ENCODE data around the gene TPST2. TPM values are rescaled to one million over a fixed set of nuclear protein-coding genes. Genes with fewer than 3 reads are reported as not detected.
"Not testable (repeated sequence)": the region's sequence is repeated elsewhere in the genome, so short reads cannot be mapped to it uniquely, and the experiment has no call there.

Gene TPST2
- total RNA-seq, 1 donor from 2014 or later = 29.1 TPM

DNA sequence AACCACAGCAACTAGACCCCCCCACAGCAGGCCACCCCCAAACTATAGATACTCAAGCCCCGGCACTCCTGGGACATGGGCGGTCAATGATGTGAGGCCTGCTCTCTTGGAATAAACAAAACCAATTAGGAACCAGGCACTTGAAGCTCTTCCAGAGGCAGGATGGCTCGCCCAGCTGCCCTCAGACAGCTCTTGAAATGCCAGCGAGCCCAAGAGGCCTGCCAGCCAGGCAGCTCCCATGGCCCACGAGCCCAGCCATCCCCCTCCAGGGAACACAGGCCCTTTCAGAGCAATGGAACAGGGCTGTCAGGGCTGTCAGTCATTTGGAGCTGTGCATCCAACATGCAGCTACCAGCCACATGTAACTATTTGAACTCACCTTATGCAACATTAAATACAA is 43.6 kb downstream of the TPST2 start:
- intact Hi-C loops (cut with DNase I) = no loop called here
- DNase-seq (ENCODE audit: missing footprints) (peak; percentile 85), ATAC-seq (peak; percentile 86)

DNA sequence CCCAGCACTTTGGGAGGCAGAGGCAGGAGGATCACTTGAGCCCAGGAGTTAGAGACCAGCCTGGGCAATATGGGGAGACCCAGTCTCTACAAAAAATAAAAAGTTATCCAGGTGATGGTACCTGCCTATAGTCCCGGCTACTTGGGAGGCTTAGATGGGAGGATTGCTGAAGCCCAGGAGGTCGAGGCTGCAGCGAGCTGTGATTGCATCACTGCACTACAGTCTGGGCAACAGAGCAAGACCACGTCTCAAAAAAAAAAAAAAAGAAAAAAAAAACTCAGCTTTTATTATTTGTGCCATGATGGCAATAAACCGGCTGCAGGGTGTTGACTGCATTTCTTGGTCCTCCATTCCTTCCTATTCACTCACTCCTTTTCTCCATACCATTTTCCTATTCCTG is 44.1 kb downstream of the TPST2 start:
- intact Hi-C loops (cut with DNase I) = loop anchor here (2.0 kb wide), 1 partner anchor 17 kb away; no protein-coding TSS in a partner anchor
- ATAC-seq = no peak
- no peak for DNase-seq (ENCODE audit: missing footprints)

DNA sequence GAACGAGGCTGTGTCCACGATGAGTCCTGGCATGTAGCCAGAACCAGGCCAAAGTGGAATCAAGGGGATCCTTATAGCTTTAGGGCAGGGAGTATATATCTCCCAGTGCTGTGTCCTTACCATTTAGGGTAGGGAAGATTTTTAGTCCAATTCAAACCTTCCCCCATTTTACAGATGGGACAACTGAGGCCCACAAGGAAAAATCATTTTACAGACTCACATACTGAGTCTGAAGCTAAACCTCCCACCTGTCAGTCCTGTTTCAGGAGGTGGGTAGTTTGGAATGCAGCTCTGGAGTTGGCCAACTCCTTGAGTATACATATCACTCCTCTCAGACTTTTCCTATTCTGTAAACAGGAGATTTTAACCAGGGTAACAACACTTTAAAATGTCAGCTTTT is 44.5 kb downstream of the TPST2 start:
- no peak for DNase-seq (ENCODE audit: missing footprints)
- intact Hi-C loops (cut with DNase I) = loop anchor here (2.0 kb wide), 1 partner anchor 17 kb away; no protein-coding TSS in a partner anchor
- ATAC-seq = no peak

DNA sequence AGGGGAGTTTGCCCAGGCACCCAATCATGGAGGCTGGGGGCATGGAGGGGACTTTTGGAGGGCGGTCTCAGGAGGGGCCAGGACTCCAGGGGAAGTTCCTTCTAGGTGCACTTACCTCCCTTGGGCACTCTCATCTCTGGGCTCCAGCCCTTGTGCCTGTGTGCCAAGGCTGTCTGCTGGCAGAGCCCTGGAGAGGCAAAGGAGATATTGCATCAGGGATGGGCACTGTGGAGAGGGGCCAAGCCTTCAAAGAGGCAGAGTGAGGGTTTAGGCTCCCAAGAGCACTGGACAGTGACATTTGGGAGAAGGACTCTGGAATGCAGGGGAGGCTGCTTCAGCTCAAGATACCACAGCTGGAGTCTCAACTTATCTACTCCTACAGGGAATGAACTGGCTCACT is 45.4 kb downstream of the TPST2 start:
- ATAC-seq (no peak), DNase-seq (ENCODE audit: missing footprints) (no peak)
- intact Hi-C loops (cut with DNase I) = loop anchor here (2.0 kb wide), 1 partner anchor 16 kb away; no protein-coding TSS in a partner anchor

DNA sequence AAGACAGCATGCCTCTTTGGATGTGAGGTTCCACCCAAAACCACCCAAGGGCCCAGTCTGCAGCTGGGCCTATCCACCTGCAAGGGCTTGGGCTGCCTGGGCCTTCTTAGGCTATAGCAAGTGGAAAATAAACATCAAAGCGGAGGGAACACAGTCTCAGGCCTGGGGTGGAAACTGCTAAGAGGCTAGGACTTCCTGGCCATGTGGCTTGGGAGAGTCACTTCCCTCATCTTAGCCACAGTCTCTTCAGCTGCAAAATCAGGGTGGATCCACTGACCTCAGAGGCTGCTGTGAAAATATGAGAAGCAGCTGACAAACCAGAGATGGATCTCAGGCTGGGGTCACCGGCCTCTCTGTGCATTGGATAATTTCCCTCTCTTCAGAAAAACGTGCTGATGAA is 47.1 kb downstream of the TPST2 start:
- no peak for DNase-seq (ENCODE audit: missing footprints)
- intact Hi-C loops (cut with DNase I) = no loop called here
- ATAC-seq = no peak

DNA sequence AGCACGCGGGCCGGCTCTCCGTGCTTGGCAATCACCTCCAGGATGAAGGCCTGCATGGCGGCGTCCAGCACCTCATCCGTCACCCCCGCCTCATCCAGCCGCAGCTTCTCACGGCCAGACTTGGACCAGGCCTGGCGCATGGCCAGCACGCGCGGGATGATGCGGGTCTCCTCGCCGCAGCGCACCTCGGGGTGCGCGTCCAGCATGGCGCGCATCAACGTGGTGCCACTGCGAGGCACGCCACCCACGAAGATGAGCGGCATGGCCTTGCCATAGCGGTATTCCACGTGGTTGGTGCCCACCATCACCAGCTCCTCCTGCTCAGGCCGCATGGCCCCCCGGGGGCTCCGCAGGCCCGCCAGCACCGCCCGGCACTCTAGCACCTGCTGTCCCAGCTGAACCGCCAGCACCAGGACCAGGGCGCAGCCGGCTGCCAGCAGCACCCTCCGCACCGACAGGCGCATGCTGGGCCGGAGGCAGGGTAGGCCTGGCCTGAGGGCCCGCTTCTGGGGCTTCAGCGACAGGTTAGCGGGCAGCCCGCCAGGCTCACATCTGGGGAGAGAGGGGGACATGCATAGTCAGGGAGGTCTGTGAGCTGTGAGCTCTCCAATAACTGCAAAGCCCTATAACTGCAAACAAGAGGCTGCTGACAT is 48.6 kb downstream of the TPST2 start:
- ATAC-seq (no peak), DNase-seq (ENCODE audit: missing footprints) (no peak)
- intact Hi-C loops (cut with DNase I) = no loop called here

DNA sequence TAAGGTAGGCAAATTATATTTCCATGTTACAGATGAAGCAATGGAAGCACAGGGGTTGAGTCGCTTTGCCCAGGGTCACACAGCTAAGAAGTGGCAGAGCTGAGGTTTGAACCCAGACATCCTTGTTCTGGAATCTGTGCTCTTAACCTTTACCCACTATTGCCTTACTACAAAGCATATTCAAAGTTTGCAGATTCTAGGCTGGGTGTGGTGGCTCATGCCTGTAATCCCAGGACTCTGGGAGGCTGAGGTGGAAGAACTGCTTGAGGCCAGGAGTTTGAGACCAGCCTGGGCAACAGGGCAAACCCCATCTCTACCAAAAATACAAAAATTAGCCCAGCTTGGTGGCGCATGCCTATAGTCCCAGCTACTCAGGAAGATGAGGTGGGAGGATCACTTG is 49.8 kb downstream of the TPST2 start:
- intact Hi-C loops (cut with DNase I) = no loop called here
- no peak for ATAC-seq

DNA sequence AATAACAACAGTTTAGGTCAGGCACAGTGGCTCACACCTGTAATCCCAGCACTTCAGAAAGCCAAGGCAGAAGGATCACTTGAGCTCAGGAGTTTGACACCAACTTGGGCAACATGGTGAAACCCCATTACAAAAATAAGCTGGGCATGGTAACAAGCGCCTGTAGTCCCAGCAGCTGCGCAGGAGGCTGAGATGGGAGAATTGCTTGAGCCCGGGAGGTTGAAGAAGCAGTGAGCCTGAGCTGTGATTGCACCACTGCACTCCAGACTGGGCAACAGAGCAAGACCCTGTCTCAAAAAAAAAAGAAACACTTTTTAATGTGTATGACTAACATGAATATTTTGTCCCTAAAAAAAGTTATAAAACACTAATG is 53.2 kb downstream of the TPST2 start:
- ATAC-seq (no peak), DNase-seq (ENCODE audit: missing footprints) (no peak)
- intact Hi-C loops (cut with DNase I) = no loop called here

More for the DNA sequence above, 49.8 kb downstream of the TPST2 start:
- no peak for DNase-seq (ENCODE audit: missing footprints)

DNA sequence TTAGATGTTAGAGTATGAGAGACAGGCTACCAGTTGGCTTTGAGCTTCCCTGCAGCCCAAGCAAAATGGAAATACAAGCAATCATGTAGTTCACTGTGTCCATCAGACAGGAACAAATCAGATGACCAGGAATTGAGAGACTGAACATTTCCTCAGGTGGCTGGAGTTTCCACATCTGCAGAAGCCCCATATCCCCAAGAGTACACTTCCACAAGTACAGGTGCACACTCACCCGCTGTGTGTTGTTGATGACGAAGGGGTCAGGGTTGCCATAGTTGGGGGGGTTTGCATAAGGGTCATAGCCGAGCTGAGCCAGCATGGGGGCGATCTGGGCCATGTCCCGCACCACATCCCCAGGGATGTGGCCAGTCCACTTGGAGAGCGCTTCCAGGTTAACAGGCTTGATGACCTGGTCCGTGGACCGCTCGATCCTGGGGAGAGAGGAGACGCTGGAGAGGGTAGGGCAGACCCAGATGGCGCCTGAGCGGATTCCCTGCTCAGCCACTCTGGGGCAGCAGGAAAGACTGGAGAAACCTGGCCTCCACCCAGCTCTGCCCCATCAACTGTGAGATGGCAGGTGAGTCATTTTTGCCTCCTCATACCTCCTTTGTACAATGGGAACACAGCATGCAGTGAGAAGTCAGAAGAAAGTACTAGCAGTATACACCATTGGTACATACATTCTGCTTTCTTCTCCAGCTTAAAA is 53.7 kb downstream of the TPST2 start:
- DNase-seq (ENCODE audit: missing footprints) = no peak
- intact Hi-C loops (cut with DNase I) = no loop called here
- no peak for ATAC-seq

DNA sequence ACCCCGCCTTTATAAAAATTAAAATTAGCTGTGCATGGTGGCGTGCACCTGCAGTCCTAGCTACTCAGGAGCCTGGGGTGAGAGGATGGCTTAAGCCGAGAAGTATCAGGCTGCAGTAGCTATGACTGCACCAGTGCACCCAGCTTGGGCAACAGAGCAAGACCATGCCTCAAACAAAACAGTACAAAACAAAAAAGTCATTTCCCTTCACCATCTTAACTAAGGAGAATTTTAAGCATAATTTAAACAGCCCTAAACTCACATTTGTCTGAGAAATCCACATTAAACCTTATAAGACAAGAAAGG is 54.4 kb downstream of the TPST2 start:
- DNase-seq (ENCODE audit: missing footprints) (no peak), ATAC-seq (no peak)
- intact Hi-C loops (cut with DNase I) = no loop called here

DNA sequence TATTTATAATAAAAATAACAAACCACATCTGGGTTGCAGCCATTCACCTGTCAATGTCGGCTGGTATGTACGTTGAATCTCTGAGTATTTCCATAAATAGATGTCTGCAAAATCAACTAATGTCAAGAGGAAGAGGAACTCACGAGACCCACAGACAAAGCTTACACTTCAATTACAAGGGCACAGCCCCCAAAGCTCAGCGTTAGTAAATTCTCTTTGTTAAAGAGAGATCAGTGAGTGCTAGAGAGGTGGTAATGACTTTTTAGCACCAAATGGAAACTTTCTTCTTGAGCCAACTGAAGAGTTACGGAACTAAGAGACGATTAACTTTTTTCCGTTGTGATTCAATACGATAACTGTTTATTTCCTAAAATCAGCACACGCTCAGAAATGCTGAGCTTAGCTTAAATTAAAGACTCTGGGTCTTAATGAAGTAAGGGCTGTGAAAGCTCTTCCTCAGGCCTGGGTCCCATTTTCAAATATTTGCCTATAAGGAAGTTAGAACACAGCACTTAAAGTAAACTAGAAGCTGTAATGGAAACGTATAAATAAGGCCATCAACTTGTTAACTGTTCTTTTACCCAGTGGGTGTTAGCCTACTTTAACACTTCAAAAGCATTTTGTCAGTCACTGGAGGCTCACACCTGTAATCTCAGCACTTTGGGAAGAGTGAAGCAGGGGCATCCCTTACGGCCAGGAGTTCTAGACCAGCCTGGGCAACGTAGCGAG is 54.9 kb downstream of the TPST2 start:
- DNase-seq (ENCODE audit: missing footprints) = no peak
- no peak for ATAC-seq
- intact Hi-C loops (cut with DNase I) = no loop called here

DNA sequence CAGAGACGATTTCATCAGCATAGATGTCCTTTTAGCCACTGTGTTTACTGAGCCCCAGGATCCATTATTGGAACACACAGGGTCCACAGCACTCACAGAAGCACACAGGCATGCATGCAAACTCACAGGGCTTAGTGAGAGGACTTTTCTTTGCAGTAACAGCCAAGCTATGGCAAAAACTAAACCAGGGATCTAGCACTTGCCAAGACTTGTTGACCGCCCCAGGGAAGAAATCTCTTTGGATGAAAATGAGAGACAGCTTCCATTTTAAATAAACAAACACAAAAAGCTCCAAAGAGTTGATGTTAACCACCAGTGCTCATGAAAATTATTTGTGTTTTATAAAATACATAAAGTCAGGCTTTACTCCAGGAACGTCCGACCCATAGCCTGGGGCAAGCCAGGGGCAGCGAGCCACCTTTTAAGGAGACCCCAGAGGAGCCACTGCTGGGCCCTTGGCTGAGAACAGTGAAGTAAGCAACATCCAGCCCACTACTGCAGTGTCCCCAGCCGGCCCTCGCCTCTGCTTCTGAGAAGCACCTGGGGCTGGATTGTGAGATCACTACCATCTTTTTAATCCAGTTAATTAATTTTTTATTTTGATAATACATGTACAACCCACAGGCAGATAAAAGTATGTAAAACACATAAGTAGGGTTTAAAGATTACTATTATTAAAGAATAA is 55.6 kb downstream of the TPST2 start:
- ATAC-seq (no peak), DNase-seq (ENCODE audit: missing footprints) (no peak)
- intact Hi-C loops (cut with DNase I) = no loop called here

DNA sequence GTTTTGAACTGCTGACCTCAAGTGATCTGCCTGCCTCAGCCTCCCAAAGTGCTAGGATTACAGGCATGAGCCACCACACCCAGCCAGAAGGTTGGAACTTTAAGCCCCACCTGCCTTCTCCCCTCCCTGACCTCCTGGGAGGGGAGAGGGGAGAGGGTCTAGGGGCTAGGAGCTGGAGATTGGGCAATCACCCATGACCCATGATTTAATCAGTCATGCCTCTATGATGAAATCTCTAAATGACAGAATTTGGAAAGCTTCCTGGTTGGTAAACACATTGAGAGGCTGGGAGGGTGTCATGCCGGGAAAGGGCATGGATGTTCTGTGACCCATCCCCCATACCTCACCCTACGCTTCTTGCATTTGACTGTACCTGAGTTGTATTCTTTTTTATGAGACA is 60.6 kb downstream of the TPST2 start:
- intact Hi-C loops (cut with DNase I) = loop anchor here (2.0 kb wide), 1 partner anchor 15 kb away; no protein-coding TSS in a partner anchor

DNA sequence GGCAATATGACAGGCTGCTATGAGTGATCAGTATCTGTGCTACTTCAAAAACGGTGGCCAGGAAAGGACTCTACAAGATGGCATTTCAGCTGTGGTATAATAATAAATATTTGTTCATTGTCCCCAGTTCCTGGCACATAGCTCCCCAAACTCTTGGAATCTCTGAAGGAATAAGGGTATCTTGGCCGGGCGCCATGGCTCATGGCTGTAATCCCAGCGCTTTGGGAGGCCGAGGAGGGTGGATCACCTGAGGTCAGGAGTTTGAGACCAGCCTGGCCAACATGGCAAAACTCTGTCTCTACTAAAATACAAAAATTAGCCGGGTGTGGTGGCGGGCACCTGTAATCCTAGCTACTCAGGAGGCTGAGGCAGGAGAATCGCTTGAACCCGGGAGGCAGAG is 61.4 kb downstream of the TPST2 start:
- DNase-seq (ENCODE audit: missing footprints); ATAC-seq: not testable (repeated sequence)
- intact Hi-C loops (cut with DNase I) = loop anchor here (2.0 kb wide), 1 partner anchor 16 kb away; no protein-coding TSS in a partner anchor

More for the DNA sequence above, 60.6 kb downstream of the TPST2 start:
- no peak for ATAC-seq
- no peak for DNase-seq (ENCODE audit: missing footprints)

DNA sequence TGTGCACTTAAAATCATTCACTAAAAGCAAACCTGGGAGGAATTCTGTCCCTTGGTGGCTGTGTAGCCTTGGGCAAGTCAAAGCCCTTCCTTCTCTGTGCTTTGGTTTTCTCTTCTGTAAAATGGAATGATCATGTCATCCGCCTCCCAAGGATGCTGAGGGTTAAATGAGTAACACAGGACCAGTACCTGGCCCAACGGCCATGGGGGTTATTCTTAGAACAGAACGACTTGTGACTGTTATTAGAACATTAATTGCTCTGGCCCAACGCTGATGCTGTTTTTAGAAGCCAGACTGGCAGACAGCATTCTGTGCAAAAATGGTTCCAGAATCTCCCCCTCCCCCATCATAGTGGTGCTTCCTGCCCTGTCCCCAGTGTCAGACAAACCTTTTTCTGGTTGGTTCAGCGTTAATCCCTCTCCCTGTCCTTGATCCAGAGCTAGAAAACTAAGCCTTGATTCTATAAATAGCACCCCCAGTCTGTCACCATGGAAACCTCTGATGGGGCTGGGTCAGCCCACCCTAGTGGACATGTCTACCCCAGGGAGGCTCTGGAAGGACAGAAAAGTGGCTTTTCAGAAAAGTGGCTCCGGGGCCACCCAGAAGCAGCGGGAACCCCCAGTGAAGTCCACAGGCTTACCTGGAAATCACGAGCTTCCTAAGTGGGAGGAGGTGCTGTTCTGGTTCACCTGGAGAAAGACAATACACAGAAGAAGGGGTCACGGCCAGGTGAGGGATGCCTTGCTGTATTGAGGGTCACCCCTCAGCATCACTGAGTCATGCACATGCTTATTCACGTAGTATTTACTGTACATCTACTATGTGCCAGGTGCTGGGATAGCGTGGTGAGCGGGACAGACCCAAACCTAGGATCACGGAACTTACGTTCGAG is 62.1 kb downstream of the TPST2 start:
- peak; percentile 91 for ATAC-seq
- intact Hi-C loops (cut with DNase I) = loop anchor here (2.0 kb wide), 1 partner anchor 17 kb away; no protein-coding TSS in a partner anchor
- DNase-seq (ENCODE audit: missing footprints) = no peak

DNA sequence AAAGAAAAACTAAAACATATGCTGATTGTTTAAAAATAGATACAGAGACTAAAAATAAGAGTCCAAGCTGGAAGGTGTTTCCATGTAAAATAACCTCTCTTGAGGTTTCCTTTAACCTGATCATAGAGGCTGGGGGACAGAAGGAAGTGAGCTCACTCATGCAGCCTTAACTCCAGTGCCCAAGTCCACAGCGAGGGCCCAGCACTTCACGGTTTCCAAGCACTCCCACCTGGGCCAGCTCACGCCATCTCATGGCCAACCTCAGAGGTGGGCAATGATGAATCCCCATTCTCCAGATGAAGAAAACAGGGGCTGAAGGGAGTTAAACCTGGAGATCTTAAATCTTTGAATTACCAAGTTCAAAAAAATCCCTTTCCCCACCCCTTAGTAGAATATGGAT is 62.8 kb downstream of the TPST2 start:
- intact Hi-C loops (cut with DNase I) = no loop called here
- ATAC-seq (no peak), DNase-seq (ENCODE audit: missing footprints) (no peak)

DNA sequence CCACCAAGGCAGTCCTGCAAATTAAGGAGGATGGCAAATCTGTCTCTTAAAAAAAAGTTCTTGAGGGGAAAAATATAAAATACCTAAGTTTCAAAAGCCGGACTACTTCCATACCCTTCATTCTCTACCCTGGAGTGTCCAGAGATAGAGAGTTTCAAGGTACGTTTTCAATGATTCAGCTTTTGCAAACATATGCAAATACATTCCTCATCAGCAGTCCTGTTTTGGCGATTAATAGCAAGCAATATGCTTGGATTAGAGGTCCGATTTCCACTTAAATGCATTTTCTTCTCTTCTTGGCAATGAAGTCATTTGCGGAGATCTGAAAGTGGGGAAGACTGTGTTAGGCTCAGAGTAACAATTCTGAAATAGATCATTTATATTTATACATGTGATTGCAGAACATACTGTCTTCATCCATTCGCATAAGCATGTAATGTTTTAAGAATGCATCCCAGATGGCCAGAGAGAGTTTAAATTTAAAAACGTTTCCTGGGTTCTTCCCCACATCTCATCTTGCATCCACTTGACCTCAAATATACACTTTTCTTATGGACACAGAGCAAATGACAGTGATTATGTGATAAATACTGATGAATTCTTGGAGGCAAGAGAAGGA is 63.9 kb downstream of the TPST2 start:
- no peak for DNase-seq (ENCODE audit: missing footprints)
- no peak for ATAC-seq
- intact Hi-C loops (cut with DNase I) = no loop called here

DNA sequence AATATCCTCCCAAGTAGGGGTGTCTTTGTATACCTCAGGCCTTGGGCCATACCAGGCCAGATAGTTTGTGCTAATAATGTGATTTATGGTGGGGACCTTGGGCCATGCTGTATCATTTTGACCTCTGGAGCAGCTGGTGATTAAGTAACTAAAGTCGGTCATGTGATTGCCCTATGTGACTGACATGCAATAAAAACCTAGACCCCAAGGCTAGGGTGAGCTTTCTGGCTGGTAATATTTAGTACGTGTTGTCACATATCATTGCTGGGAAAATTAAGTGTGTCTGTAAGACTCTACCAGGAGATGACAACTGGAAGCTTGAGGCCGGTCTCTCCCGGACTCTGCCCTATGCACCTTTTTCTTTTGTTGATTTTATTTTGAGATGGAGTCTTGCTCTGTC is 65.1 kb downstream of the TPST2 start:
- intact Hi-C loops (cut with DNase I) = no loop called here
- DNase-seq (ENCODE audit: missing footprints) (no peak), ATAC-seq (no peak)

Data from Right ventricle myocardium inferior (tissue), 1 donor.